GM23338 (cell line): ENCODE results near the gene HOXC4. TPM values are rescaled to one million over a fixed set of nuclear protein-coding genes. Genes with fewer than 3 reads are reported as not detected.

Experiments
- ATAC-seq: fragments of 200-7000 bp; cut with Tn5 transposase; 3 replicates; pipeline ENCODE4 v1.9.1; 2020
- DNase-seq: peaks from one replicate; pipeline ENCODE4 v3.0.0-alpha.2; 2015; ENCODE audit warnings: low spot score
- H2AFZ ChIP-seq: fragments of 200-600 bp; sonication (generic); 2 replicates; pipeline ENCODE4 v1.8.0; 2016; ENCODE audit warnings: antibody characterized with exemption, mild to moderate bottlenecking, moderate library complexity
- H3F3A ChIP-seq: fragments of 200-600 bp; sonication (generic); replicated peaks from 2 replicates; pipeline ENCODE4 v1.8.0; 2017; ENCODE audit warnings: antibody characterized with exemption, mixed run types, low read depth
- H3K27ac ChIP-seq: fragments of 200-600 bp; sonication (generic); 2 replicates; pipeline ENCODE4 v1.6.1; 2016; ENCODE audit warnings: low read depth
- H3K27me3 ChIP-seq: fragments of 200-600 bp; sonication (generic); 2 replicates; pipeline ENCODE4 v1.8.0; 2016; ENCODE audit warnings: mild to moderate bottlenecking, mixed run types, moderate library complexity; ENCODE audit not compliant: insufficient read depth
- H3K36me3 ChIP-seq: fragments of 200-600 bp; sonication (generic); 2 replicates; pipeline ENCODE4 v1.8.0; 2016; ENCODE audit warnings: mild to moderate bottlenecking; ENCODE audit not compliant: insufficient read depth
- H3K4me1 ChIP-seq: fragments of 200-600 bp; sonication (generic); 2 replicates; pipeline ENCODE4 v1.8.0; 2016; ENCODE audit warnings: mild to moderate bottlenecking, moderate library complexity; ENCODE audit not compliant: insufficient read depth
- H3K4me2 ChIP-seq: fragments of 200-600 bp; sonication (generic); 2 replicates; pipeline ENCODE4 v1.7.1; 2017; ENCODE audit warnings: mixed run types
- H3K4me3 ChIP-seq: fragments of 200-600 bp; sonication (generic); 2 replicates; pipeline ENCODE4 v1.6.1; 2016; ENCODE audit warnings: mixed run types
- H3K79me2 ChIP-seq: fragments of 200-600 bp; sonication (generic); replicated peaks from 2 replicates; pipeline ENCODE4 v1.8.0; 2017; ENCODE audit warnings: mild to moderate bottlenecking; ENCODE audit not compliant: insufficient read depth
- H3K9me2 ChIP-seq: fragments of 200-600 bp; sonication (generic); 2 replicates; pipeline ENCODE4 v1.8.0; 2017; ENCODE audit not compliant: insufficient read depth
- H4K20me1 ChIP-seq: fragments of 200-600 bp; sonication (generic); replicated peaks from 2 replicates; pipeline ENCODE4 v1.8.0; 2017; ENCODE audit warnings: mild to moderate bottlenecking; ENCODE audit not compliant: insufficient read depth
- H3K27ac Mint-ChIP-seq: 2 replicates; pipeline ENCODE4 v1.8.0; 2020; ENCODE audit warnings: inconsistent platforms, mild to moderate bottlenecking, moderate library complexity, mixed read lengths
- H3K27me3 Mint-ChIP-seq: 3 replicates; pipeline ENCODE4 v1.8.0; 2022; ENCODE audit warnings: low read depth, mild to moderate bottlenecking, moderate library complexity, mixed read lengths, inconsistent platforms; ENCODE audit not compliant: insufficient read depth, poor library complexity
- H3K36me3 Mint-ChIP-seq: 3 replicates; pipeline ENCODE4 v1.8.0; 2021; ENCODE audit warnings: low read depth, mild to moderate bottlenecking, inconsistent platforms, moderate library complexity, mixed read lengths
- H3K4me1 Mint-ChIP-seq: 3 replicates; pipeline ENCODE4 v1.8.0; 2020; ENCODE audit warnings: mild to moderate bottlenecking, inconsistent platforms, mixed read lengths
- H3K4me3 Mint-ChIP-seq: 3 replicates; pipeline ENCODE4 v1.8.0; 2021; ENCODE audit warnings: moderate library complexity, mild to moderate bottlenecking, inconsistent platforms, mixed read lengths
- H3K9me3 Mint-ChIP-seq: 3 replicates; pipeline ENCODE4 v1.8.0; 2020; ENCODE audit warnings: moderate library complexity, mild to moderate bottlenecking, inconsistent platforms, mixed read lengths
- CREB1 ChIP-seq: fragments of 250-450 bp; sonication (Bioruptor Pico); IDR thresholded peaks from 2 replicates; pipeline ENCODE4 v1.5.0; 2020; ENCODE audit warnings: low read depth, mild to moderate bottlenecking, moderate library complexity
- EZH2 ChIP-seq: fragments of 200-600 bp; sonication (generic); IDR thresholded peaks from one replicate; pipeline ENCODE4 v1.8.0; 2017; ENCODE audit warnings: antibody characterized with exemption, mild to moderate bottlenecking, low read depth; ENCODE audit not compliant: unreplicated experiment
- REST ChIP-seq: IDR thresholded peaks from one replicate; pipeline ENCODE4 v1.6.1; 2018; ENCODE audit warnings: antibody characterized with exemption; ENCODE audit not compliant: unreplicated experiment
- polyA plus RNA-seq: library from polyadenylated mRNA; unstranded; fragments of >200 nt; fragmentation: Nextera tagmentation; extraction: Ambion mirVana; gene quantifications from 2 replicates; pipeline ENCODE4 v1.2.1, GENCODE V29; 2016
- total RNA-seq: library from RNA; depleted of rRNA; stranded (reverse); fragments of >200 nt; shearing (Covaris generic); gene quantifications from 2 replicates; pipeline ENCODE4 v1.2.3, GENCODE V29; 2014

The HOXC4 gene
- total and polyA plus RNA-seq, 2 experiments from 2014 or later = not detected

DNA sequence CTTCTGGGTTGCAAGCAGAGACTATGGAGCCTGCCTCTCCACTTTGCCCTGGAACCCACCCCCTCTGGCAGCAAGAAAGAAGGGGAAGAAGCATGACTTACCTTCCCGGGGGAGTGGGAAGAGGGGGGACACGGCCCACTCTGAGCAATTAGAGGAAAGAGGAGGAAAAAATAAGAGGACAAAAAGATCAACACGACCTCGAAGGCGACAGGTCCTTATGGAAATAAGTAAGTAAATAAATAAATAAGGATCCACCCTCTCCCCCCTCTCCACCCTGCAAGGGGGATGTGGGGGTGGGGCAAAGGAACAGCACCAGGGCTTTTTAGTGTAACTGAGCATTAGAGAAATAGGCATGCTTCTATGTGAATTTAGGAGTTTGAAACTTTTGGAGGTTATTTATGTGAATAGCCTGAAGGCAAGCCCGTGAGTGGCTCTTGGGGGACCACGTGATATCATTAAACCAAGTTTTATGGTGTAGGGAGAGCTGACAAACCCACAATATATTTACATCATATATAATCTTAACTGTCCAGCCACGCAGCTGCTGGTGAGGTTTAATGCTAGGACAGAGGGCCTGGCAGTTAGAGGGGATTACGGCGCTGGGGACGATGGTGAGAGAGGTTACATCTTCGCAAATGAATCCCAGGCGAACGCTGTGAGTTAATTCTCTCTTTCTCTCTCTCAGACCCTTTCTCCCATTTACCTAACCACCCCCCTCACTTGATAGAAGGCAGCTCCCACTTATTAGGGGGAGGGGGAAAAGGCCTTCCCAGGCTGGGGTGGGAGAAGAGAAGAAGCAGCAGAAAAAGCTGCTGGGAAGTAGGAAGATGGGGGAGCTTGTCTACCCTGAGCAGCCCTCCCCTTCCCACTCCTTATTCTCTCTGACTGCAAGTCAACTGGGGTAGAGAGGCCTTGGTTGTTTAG, 16.0 kb upstream of the HOXC4 start:
- H3K4me1 Mint-ChIP-seq = peaks cover 15% of the 10 kb centered on the region

DNA sequence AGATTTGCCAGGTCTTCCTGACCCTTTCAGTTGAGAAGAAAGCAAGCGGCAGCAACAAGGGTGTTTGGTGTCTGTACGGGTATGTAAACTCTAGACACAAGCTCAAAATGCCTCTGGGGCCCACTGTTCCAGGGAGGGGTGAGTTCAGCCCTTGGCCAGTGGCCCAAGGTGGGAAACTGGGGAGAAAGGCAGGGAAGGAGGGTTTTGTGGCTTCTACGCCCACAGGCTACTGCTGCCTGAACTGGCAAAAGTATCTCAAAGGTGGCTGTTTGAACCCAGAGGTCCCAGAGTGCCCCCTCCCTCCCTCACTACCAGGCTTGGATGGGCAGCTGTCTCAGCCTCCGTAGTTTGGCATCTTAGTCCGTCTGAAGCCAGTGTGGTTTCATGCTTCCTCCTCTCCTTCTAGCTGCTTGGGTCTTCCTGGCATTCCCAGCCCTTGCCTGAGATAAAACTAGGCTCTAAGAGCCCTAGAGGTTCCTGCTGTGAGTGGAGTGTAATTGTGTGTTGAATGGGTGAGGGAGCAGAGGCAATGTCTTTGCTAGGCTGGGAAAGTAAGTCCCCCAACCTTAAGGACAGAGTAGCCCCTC, 15.3 kb upstream of the HOXC4 start:
- H3K4me1 Mint-ChIP-seq = peaks cover 15% of the 10 kb centered on the region
- ATAC-seq = no peak
- H3K27ac ChIP-seq = no peak overlapping the region

More for the DNA sequence above, 16.0 kb upstream of the HOXC4 start:
- peaks cover 41% of the 10 kb centered on the region for H4K20me1 ChIP-seq
- Mint-ChIP-seq H3K4me3 (no peak overlapping the region; the same call in 2 of the 3 replicates), H3K27ac (no peak overlapping the region), H3K27me3 (peaks cover 97% of the 10 kb centered on the region), H3K36me3 (no peaks in the 10 kb centered on the region; the same call in 2 of the 3 replicates), H3K9me3 (peaks cover 7% of the 10 kb centered on the region; the same call in 2 of the 3 replicates)
- H3K27me3 ChIP-seq = peaks cover 100% of the 10 kb centered on the region
- peak; percentile 1 for DNase-seq
- peaks cover 19% of the 10 kb centered on the region; the same call in 1 of the 2 replicates for H3F3A ChIP-seq
- TF ChIP-seq REST (no peak), EZH2 (peak; percentile 75)
- H2AFZ ChIP-seq = no peak overlapping the region
- H3K4me3 ChIP-seq = no peak overlapping the region
- no peak overlapping the region for H3K27ac ChIP-seq
- no peaks in the 10 kb centered on the region for H3K9me2 ChIP-seq
- H3K4me2 ChIP-seq = no peak overlapping the region
- H3K79me2 ChIP-seq = no peaks in the 10 kb centered on the region
- H3K4me1 ChIP-seq = peaks cover 21% of the 10 kb centered on the region; the same call in 1 of the 2 replicates
- H3K36me3 ChIP-seq = no peaks in the 10 kb centered on the region
- ATAC-seq = no peak

More for the DNA sequence above, 15.3 kb upstream of the HOXC4 start:
- no peaks in the 10 kb centered on the region for H3K79me2 ChIP-seq
- peaks cover 37% of the 10 kb centered on the region for H4K20me1 ChIP-seq
- H2AFZ ChIP-seq = no peak overlapping the region
- no peak for DNase-seq
- peaks cover 14% of the 10 kb centered on the region; the same call in 1 of the 2 replicates for H3K4me1 ChIP-seq
- peaks cover 97% of the 10 kb centered on the region for H3K27me3 Mint-ChIP-seq
- no peaks in the 10 kb centered on the region; the same call in 2 of the 3 replicates for H3K36me3 Mint-ChIP-seq
- H3K36me3 ChIP-seq = no peaks in the 10 kb centered on the region
- no peak overlapping the region for H3K27ac Mint-ChIP-seq
- H3K4me3 Mint-ChIP-seq = no peak overlapping the region
- TF ChIP-seq CREB1 (CRISPR knock-in tag) = no peak
- peak; percentile 31 for TF ChIP-seq EZH2
- H3K9me3 Mint-ChIP-seq = peaks cover 7% of the 10 kb centered on the region; the same call in 2 of the 3 replicates
- H3K4me2 ChIP-seq = no peak overlapping the region
- no peak overlapping the region for H3K4me3 ChIP-seq
- H3K9me2 ChIP-seq = no peaks in the 10 kb centered on the region
- H3F3A ChIP-seq = peaks cover 15% of the 10 kb centered on the region; the same call in 1 of the 2 replicates
- peaks cover 100% of the 10 kb centered on the region for H3K27me3 ChIP-seq
